GM19397 (cell line): ENCODE results near the gene MPST.
"Not testable (repeated sequence)": the region's sequence is repeated elsewhere in the genome, so short reads cannot be mapped to it uniquely, and the experiment has no call there.

ENCODE experiments used
- ATAC-seq: cut with Tn5 transposase; IDR thresholded peaks from one replicate; pipeline ENCODE4 v1.9.1; 2021; ENCODE audit warnings: mild to moderate bottlenecking, moderate library complexity; ENCODE audit not compliant: unreplicated experiment

MPST gene

DNA sequence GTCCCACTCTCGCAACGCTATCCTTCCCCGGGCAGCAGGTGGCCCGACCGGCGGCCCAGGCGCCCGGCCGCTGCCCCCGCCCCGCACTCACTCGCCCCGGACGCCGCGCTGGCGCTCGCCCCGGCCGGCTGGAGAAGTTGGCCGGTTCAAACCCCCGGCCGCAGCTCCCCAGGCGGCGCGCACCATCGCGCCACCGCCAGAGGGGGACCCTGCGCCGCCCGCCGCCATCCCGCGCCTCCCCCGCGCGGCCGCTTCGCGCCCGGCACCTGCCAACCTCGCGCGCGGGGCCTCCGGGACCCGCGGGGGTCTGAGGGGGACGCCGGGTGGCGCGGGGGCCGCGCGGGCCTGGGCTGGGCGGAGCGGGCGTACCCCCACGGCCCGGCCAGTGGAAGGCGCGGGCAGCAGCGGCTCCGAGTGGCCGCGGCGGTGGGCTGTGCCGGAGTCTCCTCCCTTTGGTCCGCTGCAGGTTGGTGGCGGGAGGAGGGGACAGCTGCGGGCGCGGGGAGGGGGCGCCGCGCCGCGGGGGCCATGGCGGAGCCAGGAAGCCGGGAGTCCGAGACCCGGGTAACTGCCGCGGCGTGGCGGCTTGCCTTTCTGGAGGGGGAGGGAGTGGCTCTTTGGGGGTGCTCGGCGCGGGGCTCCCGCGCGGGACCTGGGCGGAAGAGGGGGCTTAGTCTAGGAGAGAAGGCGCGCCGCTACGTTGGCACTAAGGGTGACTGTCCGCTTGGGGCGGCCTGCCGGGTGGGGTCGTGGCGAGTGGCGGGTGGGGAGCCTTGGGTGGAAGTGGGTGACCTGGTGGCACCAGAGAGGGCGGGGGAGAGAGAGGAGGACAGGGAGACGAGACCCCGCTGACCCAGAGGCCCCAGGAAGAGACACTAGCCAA lies at the start of gene MPST, which contains the start of gene TST:
MPST (plus strand) TSS at position 434 of the 883 bp plus-strand sequence; CDS start at position 529, 95 bp downstream.
TST (minus strand) TSS at position 139 of the 883 bp plus-strand sequence. CDS start 715 bp downstream, outside the sequence.
- ATAC-seq: peak; percentile 80

DNA sequence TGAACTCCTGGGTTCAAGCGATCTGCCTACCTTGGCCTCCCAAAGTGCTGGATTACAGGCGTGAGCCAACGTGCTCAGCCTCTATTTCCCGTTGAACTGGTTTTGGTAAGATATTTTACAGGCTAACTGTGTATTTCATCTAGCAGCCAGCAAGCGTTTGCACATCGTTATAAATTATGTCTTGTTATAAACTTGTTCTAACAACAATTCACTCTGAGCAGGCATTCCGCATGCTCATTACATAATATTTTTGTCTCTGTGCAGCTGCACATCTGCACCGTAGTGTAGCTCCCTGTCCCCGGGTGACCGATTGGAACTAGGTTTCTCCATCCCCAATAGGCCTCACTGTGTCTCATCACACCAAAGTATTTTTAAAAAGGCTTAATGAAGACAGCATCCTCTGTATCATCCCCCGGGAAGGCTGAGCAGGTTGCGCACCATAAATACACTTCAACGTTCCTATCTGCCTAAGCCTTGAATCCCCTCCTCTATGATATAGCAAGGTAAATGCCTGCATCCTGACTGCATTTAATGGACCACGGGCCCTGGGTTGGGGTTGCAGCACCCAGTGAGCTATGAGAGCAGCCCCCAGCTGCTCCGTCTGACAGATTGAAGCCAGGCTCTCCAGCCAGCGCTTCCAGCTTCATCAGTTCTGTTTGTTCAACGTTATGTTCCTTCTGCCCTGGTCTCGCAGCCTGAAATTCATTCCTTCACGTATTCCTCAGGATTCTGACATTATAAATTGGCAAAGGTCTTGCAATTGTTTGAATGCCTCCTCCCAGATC lies 48.0 kb upstream of the MPST start:
- no peak for ATAC-seq

GRCh38 chr22:36976606-36977005 lies 42.9 kb upstream of the MPST start:
- no peak for ATAC-seq

GRCh38 chr22:36977401-36977861 lies 42.1 kb upstream of the MPST start:
- ATAC-seq: no peak

DNA sequence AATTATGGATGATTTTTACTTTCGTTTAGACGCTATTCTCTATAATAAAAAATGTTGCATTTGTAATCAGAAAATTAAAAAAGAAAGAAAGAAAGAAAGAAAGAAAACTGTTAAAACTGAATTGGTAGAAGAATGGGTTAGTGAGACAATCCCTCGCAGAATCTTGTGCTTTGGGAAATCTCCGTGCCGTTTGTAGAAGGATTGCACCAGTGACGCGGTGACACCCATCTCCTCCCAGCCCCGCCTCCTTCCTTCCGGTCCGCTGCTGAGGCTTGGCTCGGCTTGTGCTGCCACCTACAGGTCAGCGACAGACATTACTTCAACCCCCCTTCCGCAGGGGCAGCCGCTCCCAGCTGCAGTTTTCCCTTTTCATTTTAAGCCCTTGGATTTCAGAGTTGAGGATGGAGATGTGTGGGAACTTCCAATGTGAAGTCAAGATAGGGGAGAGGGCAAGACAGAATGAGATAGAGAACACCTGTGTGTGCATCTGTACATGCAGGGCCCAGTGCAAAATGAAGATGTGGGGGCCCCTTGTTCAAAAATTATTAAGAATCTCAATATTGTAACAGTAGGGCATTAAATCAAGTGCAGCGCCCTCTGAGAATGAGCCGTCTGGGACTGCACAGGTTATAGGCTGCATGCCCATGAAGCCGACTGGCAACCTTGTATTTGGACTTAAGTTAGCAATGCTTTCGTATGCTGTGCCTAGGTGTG lies 41.4 kb upstream of the MPST start:
- ATAC-seq: peak; percentile 52

GRCh38 chr22:36979016-36979910 lies 40.3 kb upstream of the MPST start:
- ATAC-seq: no peak

DNA sequence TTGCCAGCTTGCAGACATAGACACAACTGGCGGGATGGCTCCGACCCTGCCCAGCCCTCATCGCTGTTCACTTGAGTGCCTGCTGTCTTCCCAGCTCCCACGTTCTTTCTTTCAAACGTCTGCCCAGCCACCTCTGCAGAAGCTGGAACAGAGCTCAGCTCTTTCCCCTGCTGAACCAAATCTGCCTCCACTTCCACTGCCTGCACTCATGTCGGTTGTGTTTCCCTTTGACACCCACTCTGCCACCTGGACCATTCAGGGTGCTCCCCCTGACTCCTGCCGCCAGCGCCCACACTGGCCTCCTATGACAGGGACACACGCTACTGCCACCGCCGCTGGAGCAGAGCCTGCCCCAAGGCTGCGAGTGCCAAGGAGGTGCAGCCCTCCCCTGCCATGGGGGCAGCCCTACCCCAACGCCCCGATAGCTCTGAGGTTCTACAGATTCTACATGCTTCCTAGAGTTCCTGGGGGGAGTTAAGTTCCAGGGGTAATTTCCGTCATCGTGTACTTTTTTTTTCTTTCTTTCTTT lies 38.2 kb upstream of the MPST start:
- ATAC-seq: no peak

DNA sequence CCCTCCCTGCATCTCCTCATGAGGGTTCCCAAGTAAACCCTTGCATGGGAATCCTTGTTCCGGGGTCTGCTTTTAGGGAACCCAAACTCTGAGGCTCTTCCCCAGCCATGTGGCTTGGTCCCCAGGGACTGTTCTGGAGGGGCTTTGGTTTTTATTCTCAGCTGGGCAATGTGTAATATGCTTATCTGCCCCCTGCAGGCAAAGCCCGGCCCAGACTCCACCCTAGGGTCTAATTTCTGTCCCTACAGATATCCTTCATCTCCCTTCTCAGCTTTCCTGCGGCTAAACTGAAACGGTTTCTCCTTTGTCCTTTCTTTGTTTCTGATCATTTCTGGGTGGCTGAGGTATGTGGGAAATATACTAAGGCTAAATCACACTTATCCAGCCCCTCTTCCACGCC lies 37.4 kb upstream of the MPST start:
- ATAC-seq: no peak

DNA sequence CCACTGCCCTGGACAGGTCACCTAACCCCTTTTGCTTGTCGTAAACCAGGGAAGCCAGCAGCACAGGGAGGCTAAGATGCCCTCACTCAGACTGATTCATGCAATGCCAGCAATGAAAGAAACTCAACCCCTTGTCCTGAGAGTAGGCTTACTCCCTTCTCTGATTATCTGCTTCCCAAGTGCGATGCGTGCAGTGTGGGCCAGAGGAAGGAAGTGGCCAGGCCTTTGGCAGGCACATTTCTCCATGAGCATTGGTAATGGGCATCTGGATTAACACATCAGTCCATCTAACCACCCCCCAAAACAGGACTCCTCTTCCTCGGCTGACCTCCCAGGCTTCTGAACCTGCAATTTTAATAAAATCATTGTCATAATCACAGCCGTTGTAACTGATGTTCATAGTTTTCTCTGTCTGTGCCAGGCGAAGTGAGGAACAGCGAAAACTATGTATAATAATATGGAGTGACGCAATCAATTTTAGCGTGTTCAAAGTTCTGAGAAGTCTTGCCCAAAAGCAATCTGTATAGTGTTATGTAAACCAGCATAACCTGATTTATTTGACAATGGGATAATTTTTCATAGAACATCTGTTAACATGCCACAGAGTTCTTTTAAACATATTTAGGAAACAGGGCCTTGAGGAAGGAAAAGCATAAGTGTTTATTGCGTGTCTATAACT lies 34.2 kb upstream of the MPST start:
- ATAC-seq: no peak

DNA sequence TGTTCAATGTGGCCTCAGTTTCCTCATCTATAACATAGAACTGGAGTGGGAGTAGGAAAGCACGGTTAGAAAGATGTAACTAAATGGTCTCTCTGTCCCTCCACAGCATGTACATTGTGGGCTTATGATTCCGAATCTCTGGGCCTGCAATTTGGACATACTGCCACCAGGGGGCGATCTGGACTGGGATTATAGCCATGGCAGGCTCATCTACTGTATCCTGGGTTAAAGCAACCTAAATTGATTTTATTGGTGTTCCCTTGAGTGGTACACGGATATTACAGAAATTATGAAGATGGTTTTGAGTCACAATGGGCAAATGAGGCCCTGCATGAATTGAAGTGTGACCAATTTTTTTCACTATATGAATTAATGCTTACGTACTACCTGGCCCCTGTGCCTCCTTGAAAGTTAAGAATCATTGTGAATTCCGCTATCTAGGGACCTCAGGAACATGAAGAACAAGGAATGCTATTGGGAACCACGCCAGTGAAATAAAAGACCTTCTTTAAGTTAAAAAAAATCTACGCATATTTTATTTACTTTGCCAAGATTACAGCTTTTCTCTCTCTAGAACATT lies 33.2 kb upstream of the MPST start:
- no peak for ATAC-seq

GRCh38 chr22:36988075-36988832 lies 31.3 kb upstream of the MPST start:
- ATAC-seq: no peak

DNA sequence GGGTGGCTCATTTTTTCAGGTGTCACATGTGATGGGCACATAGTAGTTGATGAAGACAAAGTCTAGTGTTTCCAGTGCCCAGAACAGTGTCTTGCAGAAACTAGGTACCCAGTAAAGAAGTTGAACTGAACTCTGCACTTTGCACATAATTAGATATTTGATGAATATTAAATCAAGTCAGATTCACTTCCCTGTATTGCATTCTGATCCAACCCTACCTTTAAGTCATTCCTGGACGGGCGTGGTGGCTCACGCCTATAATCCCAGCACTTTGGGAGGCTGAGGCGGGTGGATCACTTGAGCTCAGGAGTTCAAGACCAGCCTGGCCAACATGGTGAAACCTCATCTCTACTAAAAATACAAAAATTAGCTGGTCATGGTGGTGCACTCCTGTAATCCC lies 30.5 kb upstream of the MPST start:
- ATAC-seq: not testable (repeated sequence)

DNA sequence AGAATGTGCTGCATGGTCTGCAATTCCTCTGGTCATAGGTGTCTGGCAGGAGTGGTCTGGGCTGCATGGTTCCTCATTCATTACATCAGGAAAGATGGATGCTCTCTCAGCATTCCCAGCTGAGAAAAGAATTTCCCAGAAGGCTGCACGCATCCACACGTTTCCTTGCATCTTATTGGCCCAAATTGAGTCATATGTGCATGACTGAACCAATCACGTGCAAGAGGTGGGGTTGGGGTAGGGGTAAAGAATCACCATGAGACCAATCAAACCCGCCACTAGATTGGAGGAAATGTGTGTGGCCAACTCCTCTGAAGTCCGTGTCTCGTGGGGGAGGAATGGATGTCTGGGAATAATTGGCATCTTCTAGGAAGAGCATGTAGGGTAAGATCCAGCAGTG lies 29.1 kb upstream of the MPST start:
- ATAC-seq: no peak

- no peak for ATAC-seq
Observed at GRCh38 chr22:36991206-36991605, 28.3 kb upstream of the MPST start.

- no peak for ATAC-seq
Observed at GRCh38 chr22:36997746-36998145, 21.8 kb upstream of the MPST start.

DNA sequence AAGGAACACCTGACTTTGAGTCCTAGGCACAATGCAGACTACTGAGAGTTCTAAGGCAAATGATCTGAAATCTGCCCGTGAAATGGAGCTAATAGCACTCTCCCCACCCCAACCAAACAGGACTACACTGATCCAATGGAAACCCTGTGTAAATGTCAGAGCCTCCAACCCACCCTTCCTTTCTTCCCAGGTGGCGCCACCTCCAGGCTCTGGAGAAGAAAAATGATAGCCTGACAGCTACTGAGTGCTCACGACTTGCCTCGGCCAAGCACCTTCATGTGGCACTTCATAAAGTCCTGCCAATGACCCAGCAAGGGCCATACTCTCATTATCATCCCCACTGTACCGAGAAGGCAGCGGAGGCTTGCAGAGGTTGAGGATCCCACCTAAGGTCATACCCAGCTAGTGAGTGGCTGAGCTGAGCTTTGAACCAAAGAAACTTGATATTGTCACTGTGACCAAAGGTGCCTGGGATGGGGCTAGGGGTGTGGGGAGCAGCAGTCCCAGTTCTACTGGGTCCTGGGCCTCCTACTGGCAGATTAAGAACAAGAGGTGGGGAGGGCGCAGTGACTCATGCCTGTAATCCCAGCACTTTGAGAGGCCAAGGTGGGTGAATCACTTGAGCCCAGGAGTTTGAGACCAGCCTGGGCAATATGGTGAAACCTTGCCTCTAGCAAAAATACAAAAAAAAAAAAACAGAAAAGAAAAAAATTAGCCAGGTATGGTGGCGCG lies 20.8 kb upstream of the MPST start:
- no peak for ATAC-seq

DNA sequence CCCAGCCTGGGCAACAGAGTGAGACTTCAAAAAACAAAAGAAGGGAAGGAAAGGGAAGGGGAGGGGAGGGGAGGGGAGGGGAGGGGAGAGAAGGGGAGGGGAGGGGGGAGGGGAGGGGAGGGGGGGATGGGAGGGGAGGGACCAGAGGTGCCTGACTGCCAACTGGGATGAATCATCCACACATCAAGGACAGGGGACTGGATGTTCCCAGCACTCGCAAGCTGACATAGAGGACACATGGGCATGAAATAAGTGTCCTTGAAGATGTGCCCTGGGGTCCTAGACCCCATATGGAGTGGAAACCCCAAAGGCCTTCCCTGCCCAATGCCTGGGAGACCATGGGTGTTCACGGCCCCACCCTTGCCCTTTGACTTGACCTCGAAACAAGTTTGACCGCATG lies 20.1 kb upstream of the MPST start:
- no peak for ATAC-seq
